Ovary (tissue), 9 donors: ENCODE results near the gene TNFRSF25. TPM values are rescaled to one million over a fixed set of nuclear protein-coding genes. Genes with fewer than 3 reads are reported as not detected.

Experiments used
- DNase-seq, 5 donors: peaks; one replicate each; pipeline ENCODE4 v3.0.0-alpha.2; 2019 to 2020
- H3K27ac ChIP-seq, 2 donors: fragments of 200-600 bp; one replicate each; pipeline versions ENCODE4 v1.5.1 to v1.8.0; 2019 to 2022
- H3K27me3 ChIP-seq: fragments of 200-600 bp; one replicate; pipeline ENCODE4 v1.8.0; 2022
- H3K36me3 ChIP-seq: fragments of 200-600 bp; sonication (generic); one replicate; pipeline ENCODE4 v1.5.1; 2019
- H3K4me1 ChIP-seq: one replicate; pipeline ENCODE4 v1.8.1; 2013; ENCODE audit warnings: mild to moderate bottlenecking, moderate library complexity; ENCODE audit not compliant: insufficient read depth
- H3K4me3 ChIP-seq: fragments of 200-600 bp; sonication (generic); one replicate; pipeline ENCODE4 v1.5.1; 2017
- H3K9me3 ChIP-seq, 2 donors: fragments of 200-600 bp in 1 of 2; sonication (generic) in 1 of 2; one replicate each; pipeline versions ENCODE4 v1.5.1 to v1.8.1; 2013 to 2019; ENCODE audit warnings: mild to moderate bottlenecking in 1 of 2, moderate library complexity in 1 of 2
- EP300 ChIP-seq: sonication (generic); formaldehyde crosslinking; IDR thresholded peaks from one replicate; pipeline ENCODE4 v1.6.1; 2017; ENCODE audit warnings: antibody characterized with exemption
- POLR2A ChIP-seq: fragments of 450-650 bp; IDR thresholded peaks from one replicate; pipeline ENCODE4 v1.6.1; 2017; ENCODE audit warnings: antibody characterized with exemption, mild to moderate bottlenecking, moderate library complexity
- WGBS, 3 donors: extraction: QIAGEN DNeasy Blood & Tissue Kit in 1 of 3; methylation state at CpG; one replicate each; pipeline versions ENCODE4 v1.1.5 to v1.1.7; 2013 to 2017; 5-methylcytosine and 5-hydroxymethylcytosine counted together
- intact Hi-C, 4 donors: fragments of 100-400 bp; cut with DNase I; formaldehyde crosslinking; loops; one replicate each; pipeline versions ENCODE4 v1.11.0 to v1.15.1; 2022 to 2023
- polyA plus RNA-seq, 2 donors: library from polyadenylated mRNA; stranded (reverse); fragments of 200-250 nt in 1 of 2; fragments of 350-450 nt in 1 of 2; fragmentation: Illumina TruSeq in 1 of 2; extraction: RNeasy Lipid Tissue Mini Kit (QIAGEN cat#74804) in 1 of 2; gene quantifications; one replicate each; pipeline ENCODE4 v1.2.3, GENCODE V29; 2013 to 2014
- total RNA-seq, 7 donors: library from RNA; depleted of rRNA in 2 of 7; stranded (reverse); fragments of >200 nt in 2 of 7; fragmentation: NEBNext Ultra II Directional in 3 of 7; extraction: Animal tissue kit (Norgen Biotek cat#: 25700) in 3 of 7; gene quantifications; one replicate each; pipeline versions ENCODE4 v1.1.0 to v1.2.4, GENCODE V29; 2016 to 2023
- TF ChIP-seq, protein P1 (sequence below), 3 donors: fragments of 450-650 bp in 2 of 3; fragments of 200-600 bp in 1 of 3; IDR thresholded peaks; one replicate each; pipeline versions ENCODE4 v1.5.1 to v1.8.0; 2016 to 2022; ENCODE audit warnings: antibody characterized with exemption in 3 of 3, mild to moderate bottlenecking in 1 of 3
- donor health status: DM: no; HTN: no; CAD: no; lungs with moderate emphysema.
- donor health status: DM: no; HTN: no; CAD: no.
- donor health status: Bipolar disorder and iron deficiency.
- donor health status: DM: yes; HTN: yes; CAD: no.
- donor health status: DM: no; HTN: no; CAD: no.
- donor health status: DM: yes; HTN: yes; CAD: no.

Gene TNFRSF25
- total and polyA plus RNA-seq, 9 donors: 1.7 to 13.1 (median 7.7) TPM

DNA sequence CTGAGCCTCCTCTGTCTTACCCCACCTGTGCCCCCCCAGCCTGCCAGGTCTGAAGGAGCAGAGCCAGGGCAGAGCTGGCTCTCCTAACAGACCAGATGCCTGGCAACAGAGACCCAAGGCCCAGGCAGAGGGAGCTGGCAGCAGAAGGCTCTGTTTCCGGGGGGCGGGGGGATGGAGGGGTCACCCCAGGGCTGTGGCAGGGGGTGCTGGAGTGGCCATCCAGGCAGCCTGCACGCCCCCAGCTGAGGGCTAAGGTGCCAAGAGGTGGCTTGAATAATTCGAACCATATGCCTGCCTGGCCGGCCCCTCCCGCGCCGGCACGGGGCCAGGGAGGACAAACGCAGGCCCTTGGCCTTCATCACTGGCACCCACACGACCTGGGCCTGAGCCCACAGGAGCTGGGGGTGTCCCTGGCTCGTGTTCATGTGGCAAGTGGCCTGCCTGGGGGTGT lies 41.5 kb upstream of the TNFRSF25 start:
- Histone ChIP-seq H3K27ac (no peak overlapping the region), H3K27me3 (no peaks in the 10 kb centered on the region), H3K9me3 (no peaks in the 10 kb centered on the region), H3K36me3 (no peaks in the 10 kb centered on the region), H3K4me3 (no peak overlapping the region), H3K4me1 (peaks cover 8% of the 10 kb centered on the region)
- no peak for DNase-seq
- WGBS, 3 donors: 51 to 78% (median 74%) methylated on average over 2 to 12 of the region's 12 CpGs
- intact Hi-C loops: no loop called here
- TF ChIP-seq EP300 (no peak), POLR2A (no peak)
- TF ChIP-seq, protein P1, sequence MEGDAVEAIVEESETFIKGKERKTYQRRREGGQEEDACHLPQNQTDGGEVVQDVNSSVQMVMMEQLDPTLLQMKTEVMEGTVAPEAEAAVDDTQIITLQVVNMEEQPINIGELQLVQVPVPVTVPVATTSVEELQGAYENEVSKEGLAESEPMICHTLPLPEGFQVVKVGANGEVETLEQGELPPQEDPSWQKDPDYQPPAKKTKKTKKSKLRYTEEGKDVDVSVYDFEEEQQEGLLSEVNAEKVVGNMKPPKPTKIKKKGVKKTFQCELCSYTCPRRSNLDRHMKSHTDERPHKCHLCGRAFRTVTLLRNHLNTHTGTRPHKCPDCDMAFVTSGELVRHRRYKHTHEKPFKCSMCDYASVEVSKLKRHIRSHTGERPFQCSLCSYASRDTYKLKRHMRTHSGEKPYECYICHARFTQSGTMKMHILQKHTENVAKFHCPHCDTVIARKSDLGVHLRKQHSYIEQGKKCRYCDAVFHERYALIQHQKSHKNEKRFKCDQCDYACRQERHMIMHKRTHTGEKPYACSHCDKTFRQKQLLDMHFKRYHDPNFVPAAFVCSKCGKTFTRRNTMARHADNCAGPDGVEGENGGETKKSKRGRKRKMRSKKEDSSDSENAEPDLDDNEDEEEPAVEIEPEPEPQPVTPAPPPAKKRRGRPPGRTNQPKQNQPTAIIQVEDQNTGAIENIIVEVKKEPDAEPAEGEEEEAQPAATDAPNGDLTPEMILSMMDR (IDR thresholded peaks at IDR 0.05): no peak

DNA sequence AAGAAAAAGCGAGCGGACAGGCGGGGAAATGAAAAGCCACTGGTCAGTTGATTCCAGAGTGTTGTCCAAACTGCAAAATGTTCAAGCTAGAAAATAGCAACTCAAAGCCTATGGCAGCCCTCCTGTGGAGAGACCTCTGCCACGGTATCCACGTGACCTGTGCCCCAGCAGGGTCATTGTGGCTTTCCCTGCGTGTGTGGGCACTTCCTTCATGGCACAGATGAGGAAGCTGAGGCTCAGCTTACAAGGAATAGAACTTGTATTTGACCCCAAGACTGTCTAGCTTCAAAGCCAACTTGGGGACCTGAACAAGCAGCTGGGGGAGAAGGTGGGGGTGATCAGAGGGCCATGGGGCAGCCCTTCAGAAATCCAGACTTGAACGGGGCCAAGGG lies 41.1 kb upstream of the TNFRSF25 start:
- WGBS, 3 donors: 77 to 79% (median 79%) methylated on average over 7 of the region's 7 CpGs
- intact Hi-C loops: no loop called here

DNA sequence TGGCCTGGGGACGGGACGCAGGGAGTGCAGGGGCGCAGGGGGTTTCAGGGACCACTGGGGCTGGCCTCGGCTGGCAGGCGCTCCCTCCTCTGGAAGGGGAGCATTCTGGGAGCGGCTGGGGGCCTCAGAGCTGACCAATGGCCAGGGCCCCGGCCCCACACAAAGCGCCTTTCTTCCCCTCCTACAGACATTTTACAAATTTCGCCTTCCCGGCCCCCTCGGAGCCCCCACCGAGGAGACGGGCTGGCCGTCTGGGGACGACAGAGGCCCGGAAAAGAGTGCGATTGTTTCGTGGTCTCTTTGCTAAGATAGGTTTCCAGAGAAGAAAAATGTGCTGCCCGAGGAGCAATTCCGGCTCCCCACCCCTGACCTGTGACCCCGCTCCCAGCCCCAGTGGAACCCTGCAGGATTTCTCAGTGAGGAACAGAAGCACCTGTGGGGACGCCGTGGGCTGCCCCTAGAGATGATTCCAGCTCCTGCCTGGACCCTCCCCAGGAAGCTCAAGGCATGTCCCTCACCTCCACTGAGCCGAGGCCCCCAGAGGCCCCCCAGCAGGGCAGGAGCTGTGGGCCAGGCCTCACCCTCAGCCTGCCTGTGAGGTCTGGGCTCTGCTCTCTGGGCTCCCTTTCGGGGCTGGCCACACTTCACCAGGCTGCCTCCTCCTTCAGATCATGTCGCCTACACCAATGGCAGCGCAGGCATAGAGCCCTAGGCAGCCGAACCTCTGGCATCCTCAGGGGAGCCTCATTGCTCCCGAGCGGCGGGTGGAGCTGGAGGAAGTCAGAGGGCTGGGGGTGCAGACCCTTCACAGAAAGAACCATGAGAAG lies 40.5 kb upstream of the TNFRSF25 start:
- intact Hi-C loops: no loop called here
- Histone ChIP-seq H3K4me1 (peaks cover 17% of the 10 kb centered on the region), H3K27me3 (no peaks in the 10 kb centered on the region), H3K36me3 (no peaks in the 10 kb centered on the region), H3K4me3 (no peak overlapping the region), H3K9me3 (no peaks in the 10 kb centered on the region), H3K27ac (no peak overlapping the region)
- DNase-seq: no peak
- TF ChIP-seq EP300 (no peak), POLR2A (no peak)
- TF ChIP-seq, protein P1 (IDR thresholded peaks at IDR 0.05): no peak
- WGBS, 3 donors: 82 to 83% (median 83%) methylated on average over 30 to 31 of the region's 31 CpGs

More for the DNA sequence above, 41.1 kb upstream of the TNFRSF25 start:
- Histone ChIP-seq H3K4me3 (no peak overlapping the region), H3K9me3 (no peaks in the 10 kb centered on the region), H3K27ac (no peak overlapping the region), H3K27me3 (no peaks in the 10 kb centered on the region), H3K36me3 (no peaks in the 10 kb centered on the region), H3K4me1 (peaks cover 12% of the 10 kb centered on the region)
- no peak for DNase-seq
- no peak for TF ChIP-seq EP300
- TF ChIP-seq, protein P1 (IDR thresholded peaks at IDR 0.05): no peak
- TF ChIP-seq POLR2A: no peak

DNA sequence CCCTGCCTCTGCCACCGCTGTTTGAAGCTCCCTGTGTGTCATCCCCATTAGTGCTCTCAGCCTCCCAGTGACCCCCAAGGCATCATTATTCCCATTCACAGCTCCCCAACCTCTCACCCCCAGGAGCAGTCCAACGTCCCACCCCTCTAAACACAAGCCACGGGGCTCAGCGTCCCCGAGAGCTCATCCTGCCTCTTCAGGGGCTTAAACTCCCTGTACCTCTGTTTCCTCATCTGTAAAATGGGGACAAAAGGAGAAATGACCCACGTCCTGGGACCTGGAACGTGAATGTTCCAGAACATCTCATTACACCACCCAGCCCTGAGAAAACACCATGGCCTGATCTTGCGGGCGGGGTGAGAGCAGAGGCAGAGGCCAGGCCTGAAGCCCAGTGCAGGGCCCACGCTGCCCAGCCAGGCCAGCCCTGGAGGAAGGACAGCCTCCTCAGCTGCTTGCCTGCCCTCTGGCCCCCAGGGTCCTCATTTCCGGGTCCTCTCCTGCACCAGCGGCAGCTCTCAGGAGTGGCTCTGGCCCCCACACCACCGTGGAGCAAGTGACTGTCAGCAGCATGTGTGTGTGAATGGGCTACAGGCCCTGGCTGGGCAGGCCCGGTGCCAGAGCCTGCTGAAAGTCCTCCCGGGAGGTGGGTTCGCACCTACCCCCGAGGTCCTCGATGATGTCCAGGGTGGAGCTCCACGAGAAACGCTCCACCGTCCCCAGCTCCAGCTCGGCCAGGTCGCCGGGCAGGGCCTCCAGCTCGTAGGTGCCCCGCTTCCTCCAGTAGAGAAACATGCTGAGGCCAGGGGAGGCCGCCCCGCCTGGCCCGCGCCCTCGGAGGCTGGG lies 39.6 kb upstream of the TNFRSF25 start:
- H3K36me3 ChIP-seq: no peaks in the 10 kb centered on the region
- TF ChIP-seq POLR2A: no peak
- TF ChIP-seq, protein P1 (IDR thresholded peaks at IDR 0.05): no peak
- no peak for TF ChIP-seq EP300
- no peak overlapping the region for H3K27ac ChIP-seq
- intact Hi-C loops: no loop called here
- 85 to 90% (median 89%) methylated on average over 25 to 31 of the region's 31 CpGs for WGBS, 3 donors
- no peak overlapping the region for H3K4me3 ChIP-seq
- DNase-seq: no peak
- peaks cover 20% of the 10 kb centered on the region for H3K4me1 ChIP-seq
- H3K9me3 ChIP-seq: no peaks in the 10 kb centered on the region
- H3K27me3 ChIP-seq: no peaks in the 10 kb centered on the region
